GM19438 (cell line): ENCODE measurements around the gene FAIM2.
A peak's percentile ranks its signal among the peaks of the same experiment; 100 is the strongest.
"Not testable (repeated sequence)": the region's sequence is repeated elsewhere in the genome, so short reads cannot be mapped to it uniquely, and the experiment has no call there.

Experiments used
- ATAC-seq: cut with Tn5 transposase; IDR thresholded peaks from one replicate; pipeline ENCODE4 v1.9.1; 2021; ENCODE audit warnings: low read depth; ENCODE audit not compliant: unreplicated experiment

The FAIM2 gene

GRCh38 chr12:49868449-49868848 lies 35.3 kb downstream of the FAIM2 start:
- no peak for ATAC-seq

DNA sequence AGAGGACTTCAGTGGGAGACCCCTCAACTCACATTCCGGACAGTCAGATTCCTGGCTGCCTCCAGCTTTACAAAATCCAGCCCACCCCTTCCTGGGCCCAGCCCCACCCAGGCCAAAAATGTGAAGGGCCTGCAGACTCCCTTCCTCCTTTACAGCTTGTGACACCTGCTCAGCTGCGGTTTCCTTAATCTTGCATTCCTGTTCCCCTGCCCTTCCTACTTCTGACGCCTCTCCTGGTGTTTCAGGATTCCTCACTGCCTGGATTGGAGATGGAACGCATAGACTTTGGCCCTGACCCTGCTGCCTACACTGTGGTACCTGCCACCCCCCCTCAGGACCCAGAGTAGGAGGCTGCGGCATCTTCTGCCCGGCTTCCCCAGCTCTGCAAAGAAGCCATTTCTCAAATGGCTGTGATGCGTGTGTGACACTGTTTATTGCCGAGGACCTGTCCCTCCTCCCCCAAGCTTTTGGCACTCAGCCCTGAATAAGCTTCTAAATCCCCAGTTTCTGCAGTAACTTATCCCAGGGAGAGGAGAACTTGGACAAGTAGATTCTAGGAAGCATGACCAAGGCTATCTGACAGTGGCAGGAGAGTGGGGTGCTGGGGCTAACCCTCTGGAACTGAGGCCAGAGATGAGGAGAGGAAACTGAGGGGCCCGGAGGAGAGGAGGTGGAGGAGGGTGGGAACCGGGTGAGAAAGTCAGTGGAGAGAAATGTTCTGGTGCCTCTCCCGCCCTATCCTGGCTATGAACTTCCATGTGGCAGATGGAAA lies 35.9 kb downstream of the FAIM2 start:
- no peak for ATAC-seq

DNA sequence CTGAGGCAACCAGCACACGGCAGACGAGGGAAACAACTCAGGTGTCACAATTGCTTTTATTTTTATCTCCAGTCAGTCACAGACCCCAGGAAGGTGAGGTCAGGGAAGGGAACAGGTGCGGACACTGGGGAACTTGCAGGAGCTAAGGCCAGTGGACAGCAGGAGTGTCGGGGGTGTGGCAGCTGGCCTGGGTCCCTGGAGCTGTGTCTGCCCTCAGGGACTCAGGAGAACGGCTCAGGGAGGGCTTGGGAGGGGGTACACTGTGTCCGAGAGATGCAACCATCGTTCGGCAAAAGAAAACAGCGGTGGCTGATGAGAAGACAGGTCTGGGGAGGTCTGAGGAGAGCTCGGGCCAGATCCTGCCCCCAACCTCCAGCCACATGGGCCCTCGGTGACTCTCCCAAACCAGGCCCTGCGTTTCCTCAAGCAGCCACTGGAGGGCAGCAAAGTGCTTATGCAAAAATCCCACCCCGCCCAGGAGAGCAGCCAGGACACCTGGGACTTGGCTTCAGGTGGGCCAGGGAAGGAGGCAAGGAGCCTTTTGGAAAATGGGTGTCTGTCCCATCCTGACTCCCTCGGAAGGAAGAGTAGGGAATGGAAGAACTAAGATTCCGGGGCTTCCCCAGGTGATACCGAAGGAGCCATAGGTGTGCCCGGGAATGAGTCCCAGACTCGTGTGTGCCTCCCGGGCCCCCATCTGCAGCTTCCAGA lies 36.7 kb downstream of the FAIM2 start:
- ATAC-seq = no peak

DNA sequence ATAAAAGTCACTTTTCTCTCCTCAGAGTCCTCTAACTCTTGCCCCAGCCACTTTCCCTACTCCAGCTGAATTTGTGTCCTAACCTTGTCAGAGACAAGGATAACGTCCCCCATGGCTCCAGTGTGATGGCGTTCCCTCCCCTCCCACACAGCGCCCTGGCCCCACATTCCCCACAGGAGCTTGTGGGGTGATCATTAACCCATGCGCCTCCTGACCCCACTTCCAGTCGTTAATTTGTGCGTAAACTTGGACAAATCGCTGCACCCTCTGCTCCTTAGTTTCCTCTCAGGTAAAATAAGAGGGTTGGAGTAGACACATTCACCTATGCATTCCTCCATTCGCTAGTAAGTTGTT lies 37.9 kb downstream of the FAIM2 start:
- ATAC-seq = no peak

DNA sequence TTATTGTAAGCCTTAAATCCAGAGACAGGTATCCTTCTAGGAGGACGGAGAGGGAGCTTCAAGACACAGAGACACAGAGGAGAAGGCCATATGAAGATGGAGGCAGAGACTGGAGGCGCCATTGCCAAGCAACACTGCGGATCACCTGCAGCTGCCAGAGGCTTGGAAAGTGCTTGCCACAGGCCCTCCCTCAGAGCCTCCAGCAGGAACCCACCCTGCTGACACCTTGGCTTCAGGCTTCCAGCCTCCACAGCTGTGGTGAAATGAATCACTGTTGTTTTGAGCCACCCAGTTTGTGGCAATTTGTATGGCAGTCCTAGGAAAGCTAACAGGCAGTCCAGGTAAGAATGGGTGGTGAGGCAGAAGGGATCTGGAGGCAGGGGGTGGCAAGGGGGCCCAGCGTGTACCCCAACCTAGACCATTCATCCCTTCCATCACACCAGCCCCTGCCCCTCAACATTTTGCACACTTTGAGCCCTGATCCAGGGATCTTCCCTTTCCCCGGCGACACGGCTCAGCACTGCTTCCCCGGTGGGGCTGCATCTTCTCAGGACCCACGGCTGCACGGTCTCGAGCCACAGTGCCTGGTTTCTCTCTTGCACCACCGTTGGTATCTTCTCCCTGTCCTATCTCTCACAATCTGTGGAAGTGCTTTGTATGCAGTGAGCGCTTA lies 38.5 kb downstream of the FAIM2 start:
- ATAC-seq = no peak

GRCh38 chr12:49864798-49865090 lies 39.0 kb downstream of the FAIM2 start:
- ATAC-seq = no peak

DNA sequence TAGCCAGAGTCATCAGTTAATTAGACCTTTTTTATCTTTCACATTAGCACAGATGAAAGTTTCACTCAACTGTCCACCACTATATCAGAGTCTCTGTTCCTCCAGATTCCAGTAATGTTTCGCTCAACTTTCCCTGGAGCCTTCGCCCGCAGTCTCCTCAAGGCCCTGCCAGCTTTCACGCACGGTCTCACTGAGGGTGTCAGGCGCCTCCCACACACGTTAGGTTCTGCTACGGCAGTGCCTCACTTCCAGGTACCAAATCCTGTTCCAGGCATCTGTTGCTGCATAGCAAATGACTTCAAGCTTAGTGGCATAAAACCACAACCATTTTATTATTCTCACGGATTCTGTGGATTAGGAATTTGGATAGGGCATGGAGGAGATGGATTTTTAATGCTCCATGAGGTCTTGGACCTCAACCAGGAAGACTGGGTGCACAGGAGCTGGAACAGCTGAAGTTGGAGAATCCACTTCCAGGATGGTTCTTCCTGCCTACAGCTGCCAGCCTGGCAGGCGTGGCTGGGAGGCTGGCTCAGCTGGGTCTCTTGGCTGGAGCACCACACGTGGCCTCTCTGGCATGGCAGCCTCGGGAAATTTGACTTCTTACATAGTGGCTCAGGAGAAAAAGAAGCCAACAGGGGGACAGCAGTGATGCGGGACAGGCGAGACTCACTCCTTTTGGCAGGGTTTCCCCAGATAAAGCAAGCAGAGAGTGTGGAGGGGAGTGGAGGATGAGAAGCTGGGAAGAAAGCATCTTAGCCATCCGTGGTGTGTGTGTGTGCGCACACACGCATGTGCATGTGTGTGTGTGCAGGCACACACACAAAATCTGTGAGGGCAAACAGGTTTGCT lies 39.5 kb downstream of the FAIM2 start:
- ATAC-seq = no peak

DNA sequence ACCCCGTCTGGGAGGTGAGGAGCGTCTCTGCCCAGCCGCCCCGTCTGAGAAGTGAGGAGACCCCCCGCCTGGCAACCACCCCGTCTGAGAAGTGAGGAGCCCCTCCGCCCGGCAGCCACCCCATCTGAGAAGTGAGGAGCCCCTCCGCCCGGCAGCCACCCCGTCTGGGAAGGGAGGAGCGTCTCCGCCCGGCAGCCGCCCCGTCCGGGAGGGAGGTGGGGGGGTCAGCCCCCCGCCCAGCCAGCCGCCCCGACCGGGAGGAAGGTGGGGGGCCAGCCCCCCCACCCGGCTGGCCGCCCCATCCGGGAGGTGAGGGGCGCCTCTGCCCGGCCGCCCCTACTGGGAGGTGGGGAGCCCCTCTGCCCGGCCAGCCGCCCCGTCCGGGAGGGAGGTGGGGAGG lies 42.8 kb downstream of the FAIM2 start:
- not testable (repeated sequence) for ATAC-seq

DNA sequence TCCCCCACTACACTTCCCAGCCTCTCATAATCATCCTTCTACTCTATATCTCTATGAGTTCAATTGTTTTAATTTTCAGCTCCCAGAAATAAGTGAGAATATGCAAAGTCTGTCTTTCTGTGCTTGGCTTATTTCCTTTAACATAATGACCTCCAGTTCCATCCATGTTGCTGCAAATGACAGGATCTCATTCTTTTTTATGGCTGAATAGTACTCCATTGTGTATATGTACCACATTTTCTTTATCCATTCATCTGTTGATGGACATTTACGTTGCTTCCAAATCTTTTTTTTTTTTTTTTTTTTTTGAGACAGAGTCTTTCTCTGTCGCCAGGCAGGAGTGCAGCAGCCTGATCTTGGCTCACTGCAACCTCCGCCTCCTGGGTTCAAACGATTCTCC lies 47.8 kb downstream of the FAIM2 start:
- ATAC-seq = not testable (repeated sequence)

DNA sequence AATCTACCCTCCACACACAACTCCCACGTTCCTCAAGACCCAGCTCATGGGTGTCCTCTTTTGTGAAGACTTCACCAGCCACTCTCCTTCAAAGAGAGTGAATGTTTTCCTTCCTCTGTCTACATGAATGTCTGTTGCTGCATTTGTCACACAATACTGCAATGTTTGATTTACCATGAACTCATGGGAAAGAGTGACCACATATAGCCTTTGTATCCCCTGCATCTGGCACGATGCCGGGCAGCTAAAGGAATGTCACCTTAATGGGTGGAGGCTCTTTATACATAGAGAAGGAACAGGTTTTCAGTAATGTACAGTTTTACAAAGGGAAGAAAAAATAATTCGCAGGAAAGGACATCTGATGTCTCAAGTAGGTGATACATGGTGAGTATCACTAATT lies 48.7 kb downstream of the FAIM2 start:
- no peak for ATAC-seq

DNA sequence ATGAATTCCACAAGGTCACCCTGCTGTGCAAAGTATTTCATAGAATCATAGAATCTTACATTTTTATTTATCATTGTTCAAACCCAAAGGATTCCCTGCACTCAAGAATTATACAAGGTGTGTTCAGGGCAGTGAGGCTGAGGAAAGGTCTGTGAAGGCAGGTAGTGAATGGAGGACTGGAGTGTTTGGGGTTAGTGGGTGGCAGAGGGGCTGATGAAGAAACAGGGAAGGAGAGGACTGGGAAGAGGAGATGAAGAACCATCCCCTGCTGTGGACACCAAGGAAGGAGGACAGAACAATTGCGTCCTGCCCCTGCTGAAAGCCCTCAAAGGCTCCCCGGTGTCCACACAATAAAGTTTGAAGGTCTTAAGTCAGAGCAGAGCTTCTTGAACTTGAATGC lies 50.0 kb downstream of the FAIM2 start:
- ATAC-seq = no peak

DNA sequence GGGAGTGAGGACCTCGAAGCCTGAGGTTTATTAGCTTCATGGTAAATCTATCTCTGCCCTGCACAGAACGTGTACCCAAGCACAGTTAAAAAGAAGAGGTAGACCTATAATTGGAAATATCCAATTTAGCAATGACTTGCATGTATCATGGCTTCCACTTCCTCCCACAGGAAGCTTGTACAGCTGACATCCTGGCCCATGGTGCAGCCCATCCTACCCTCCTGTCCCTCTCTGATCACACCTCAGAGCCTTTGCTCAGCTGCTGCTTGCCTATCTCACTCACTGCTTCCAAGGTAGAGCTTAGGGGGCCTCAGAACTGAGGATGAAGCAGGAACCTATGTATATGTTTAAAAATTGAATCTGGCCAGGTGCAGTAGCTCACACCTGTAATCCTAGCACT lies 56.5 kb downstream of the FAIM2 start:
- ATAC-seq = no peak

DNA sequence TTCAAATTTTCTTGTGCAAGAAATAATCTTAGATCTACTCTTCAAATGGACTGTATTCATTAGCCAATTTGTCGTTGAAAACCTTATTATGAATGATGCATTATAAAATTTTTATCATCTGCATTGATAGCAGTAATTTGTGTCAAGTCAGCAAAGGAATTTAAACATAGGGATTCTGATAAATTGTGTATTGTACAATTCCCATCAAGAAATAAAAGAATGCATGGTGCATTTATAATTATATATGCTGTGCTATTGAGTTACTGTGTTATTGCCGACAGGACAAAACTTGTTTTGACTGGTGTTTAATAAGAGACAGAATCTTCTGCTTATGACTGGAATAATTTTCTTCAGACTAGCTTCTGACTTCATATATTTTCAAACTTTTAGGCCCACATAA lies 57.7 kb downstream of the FAIM2 start:
- ATAC-seq = no peak

DNA sequence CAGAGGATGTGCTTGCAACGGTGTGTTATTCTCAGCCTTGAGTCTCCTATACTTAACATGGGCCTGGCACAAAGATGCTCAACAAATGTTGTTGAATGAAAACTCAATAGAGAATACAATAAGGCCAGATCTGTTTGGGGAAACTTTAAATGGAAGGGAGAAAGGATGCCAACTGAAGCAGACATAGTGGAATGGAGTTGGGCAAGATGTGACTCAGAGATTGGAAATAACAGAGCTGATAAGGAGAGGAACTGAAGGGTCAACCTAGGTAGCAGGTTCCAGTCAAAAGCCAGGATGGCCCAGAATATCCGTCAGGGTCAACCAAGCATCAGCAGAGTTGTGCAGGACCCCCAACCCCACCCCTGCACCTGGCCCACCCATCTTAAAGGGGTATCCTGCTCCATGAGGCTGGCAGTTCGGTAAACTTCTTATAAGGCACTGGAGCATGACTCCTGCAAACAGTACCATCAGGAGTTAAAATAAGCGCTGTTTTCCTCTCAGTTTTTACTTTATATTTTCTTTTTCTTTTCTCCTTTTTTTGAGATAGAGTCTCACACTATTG lies 59.7 kb downstream of the FAIM2 start:
- ATAC-seq = no peak

- no peak for ATAC-seq
Measured at GRCh38 chr12:49843411-49843810, 60.3 kb downstream of the FAIM2 start.

DNA sequence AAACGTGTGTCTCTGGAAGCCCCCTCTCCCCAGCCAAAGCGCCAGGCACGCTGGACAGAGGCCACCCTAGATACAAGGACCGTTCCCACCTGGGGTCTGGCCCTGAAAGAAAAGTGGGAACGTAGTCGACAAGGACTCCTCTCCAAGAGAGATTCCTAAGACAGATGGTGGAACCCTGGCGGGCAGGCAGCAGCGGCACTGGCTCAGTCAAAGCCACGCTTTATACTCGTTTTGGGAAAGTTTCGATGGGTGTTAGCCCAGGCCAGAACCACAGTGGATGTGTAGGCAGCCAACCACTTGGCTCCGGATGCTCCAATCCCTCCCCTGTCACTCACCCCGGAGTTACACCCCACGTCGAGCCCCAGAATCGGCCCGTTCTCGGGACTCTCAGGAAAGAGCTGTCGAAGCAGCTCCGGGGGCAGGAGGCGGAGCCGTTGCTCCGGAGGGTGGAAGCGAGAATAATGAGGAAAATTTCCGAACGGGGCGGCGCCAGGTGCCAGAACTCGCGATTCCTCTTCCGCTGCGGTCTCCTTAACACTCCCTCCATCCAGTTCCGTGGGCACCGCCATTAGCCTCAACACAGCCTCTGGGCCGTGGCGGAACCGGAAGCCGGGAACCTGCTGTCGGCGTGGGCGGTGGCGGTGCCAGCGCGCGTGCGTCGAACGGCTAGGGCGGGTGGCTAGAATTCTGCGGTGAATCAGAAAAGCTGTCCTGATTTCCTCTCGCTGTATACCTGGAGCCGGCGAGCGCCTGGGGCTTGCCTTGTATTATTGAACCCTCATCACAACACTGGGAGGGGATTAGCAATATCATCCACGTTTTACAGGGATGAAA lies 61.0 kb downstream of the FAIM2 start, which contains the start of gene BCDIN3D:
Gene BCDIN3D (minus strand): TSS at position 588 of the 834 bp plus-strand sequence. CDS start 19 bp downstream, at position 569.
- peak; percentile 84 for ATAC-seq

- ATAC-seq = no peak
Measured at GRCh38 chr12:49838973-49839633, 64.6 kb downstream of the FAIM2 start.

GRCh38 chr12:49832836-49833421 lies 70.8 kb downstream of the FAIM2 start:
- no peak for ATAC-seq

GRCh38 chr12:49831717-49832116 lies 72.0 kb downstream of the FAIM2 start:
- no peak for ATAC-seq
